Measurements from ENCODE around the gene KRTAP5-3.

GRCh38 chr11:1560649-1561251, 47.5 kb downstream of the KRTAP5-3 start:
- TF ChIP-seq EZH2 (IDR thresholded peaks at IDR 0.05; ENCODE audit: insufficient read depth, poor library complexity, severe bottlenecking) (no peak), EZH2phosphoT487 (IDR thresholded peaks at IDR 0.05; ENCODE audit: insufficient read depth, low read depth) (no peak)
